Uterus (tissue), 4 donors: Measurements from ENCODE around the gene STXBP5L. TPM values are rescaled to one million over a fixed set of nuclear protein-coding genes. Genes with fewer than 3 reads are reported as not detected.
"Not testable (repeated sequence)": the region's sequence is repeated elsewhere in the genome, so short reads cannot be mapped to it uniquely, and the experiment has no call there.

Experiments used
- DNase-seq, 2 donors: peaks; one replicate each; pipeline ENCODE4 v3.0.0-alpha.2; 2019 to 2020
- H3K27ac ChIP-seq, 2 donors: fragments of 200-600 bp; sonication (generic); 1 replicate in 1 of 2; 2 replicates in 1 of 2; pipeline ENCODE4 v1.5.1; 2016 to 2018
- H3K27me3 ChIP-seq, 2 donors: fragments of 200-600 bp; sonication (generic); one replicate each; pipeline ENCODE4 v1.5.1; 2018 to 2019; ENCODE audit warnings: control low read depth in 1 of 2
- H3K36me3 ChIP-seq, 2 donors: fragments of 200-600 bp; sonication (generic); one replicate each; pipeline ENCODE4 v1.5.1; 2019; ENCODE audit warnings: control low read depth in 1 of 2
- H3K4me1 ChIP-seq, 2 donors: fragments of 200-600 bp; sonication (generic); one replicate each; pipeline ENCODE4 v1.5.1; 2018 to 2019; ENCODE audit warnings: control low read depth in 1 of 2
- H3K4me3 ChIP-seq, 2 donors: fragments of 200-600 bp; sonication (generic); 1 replicate in 1 of 2; 2 replicates in 1 of 2; pipeline ENCODE4 v1.5.1; 2018 to 2019; ENCODE audit warnings: mild to moderate bottlenecking in 1 of 2
- H3K9me3 ChIP-seq, 2 donors: fragments of 200-600 bp; sonication (generic); one replicate each; pipeline ENCODE4 v1.5.1; 2019; ENCODE audit warnings: control low read depth in 1 of 2
- POLR2A ChIP-seq, 2 donors: fragments of 450-650 bp; IDR thresholded peaks; one replicate each; pipeline ENCODE4 v1.6.1; 2016; ENCODE audit warnings: antibody characterized with exemption in 2 of 2, mild to moderate bottlenecking in 1 of 2, moderate library complexity in 1 of 2
- intact Hi-C: fragments of 100-400 bp; cut with DNase I; formaldehyde crosslinking; loops from one replicate; pipeline ENCODE4 v1.15.1; 2023; ENCODE audit warnings: low total_unique reads
- total RNA-seq, 4 donors: library from RNA; depleted of rRNA in 3 of 4; stranded (reverse); fragments of >200 nt in 3 of 4; gene quantifications; one replicate each; pipeline versions ENCODE4 v1.1.0 to v1.2.4, GENCODE V29; 2014 to 2023
- TF ChIP-seq, protein P1 (sequence below), 4 experiments: fragments of 200-600 bp in 2 of 4; fragments of 450-650 bp in 2 of 4; sonication (generic) in 2 of 4; IDR thresholded peaks; one replicate each; pipeline ENCODE4 v1.5.1; 2016 to 2019; ENCODE audit warnings: antibody characterized with exemption in 4 of 4, mild to moderate bottlenecking in 2 of 4, moderate library complexity in 1 of 4
- donor health status: DM: yes; HTN: yes; CAD: no.

STXBP5L gene
- total RNA-seq, 4 donors from 2014 or later, result under 0.01 to 2.6 (median 1.1) TPM

DNA sequence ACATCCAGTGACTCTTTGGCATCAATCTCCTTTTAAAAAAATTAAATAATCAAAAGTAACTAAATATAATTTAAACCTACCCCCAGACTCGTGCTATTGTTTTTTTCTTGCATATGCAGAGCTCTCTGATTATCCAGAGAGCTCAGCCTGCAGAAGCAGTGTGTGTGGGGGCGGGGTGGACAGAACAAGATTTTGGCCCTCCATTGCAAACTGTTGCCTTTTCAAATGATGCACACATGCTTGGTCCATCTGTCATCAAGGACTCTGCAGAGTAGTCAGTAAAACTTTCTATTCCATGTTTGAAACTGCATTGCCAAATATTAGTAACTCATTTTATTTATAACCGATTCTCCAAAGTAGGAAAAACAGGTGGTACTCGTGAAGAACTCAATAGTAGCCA is 28.6 kb upstream of the STXBP5L start:
- DNase-seq, result no peak
- intact Hi-C loops, result no loop called here
- Histone ChIP-seq H3K4me3 (no peak overlapping the region), H3K36me3 (no peaks in the 10 kb centered on the region), H3K27me3 (no peaks in the 10 kb centered on the region), H3K9me3 (no peaks in the 10 kb centered on the region), H3K27ac (no peak overlapping the region), H3K4me1 (no peaks in the 10 kb centered on the region)
- TF ChIP-seq, protein P1, sequence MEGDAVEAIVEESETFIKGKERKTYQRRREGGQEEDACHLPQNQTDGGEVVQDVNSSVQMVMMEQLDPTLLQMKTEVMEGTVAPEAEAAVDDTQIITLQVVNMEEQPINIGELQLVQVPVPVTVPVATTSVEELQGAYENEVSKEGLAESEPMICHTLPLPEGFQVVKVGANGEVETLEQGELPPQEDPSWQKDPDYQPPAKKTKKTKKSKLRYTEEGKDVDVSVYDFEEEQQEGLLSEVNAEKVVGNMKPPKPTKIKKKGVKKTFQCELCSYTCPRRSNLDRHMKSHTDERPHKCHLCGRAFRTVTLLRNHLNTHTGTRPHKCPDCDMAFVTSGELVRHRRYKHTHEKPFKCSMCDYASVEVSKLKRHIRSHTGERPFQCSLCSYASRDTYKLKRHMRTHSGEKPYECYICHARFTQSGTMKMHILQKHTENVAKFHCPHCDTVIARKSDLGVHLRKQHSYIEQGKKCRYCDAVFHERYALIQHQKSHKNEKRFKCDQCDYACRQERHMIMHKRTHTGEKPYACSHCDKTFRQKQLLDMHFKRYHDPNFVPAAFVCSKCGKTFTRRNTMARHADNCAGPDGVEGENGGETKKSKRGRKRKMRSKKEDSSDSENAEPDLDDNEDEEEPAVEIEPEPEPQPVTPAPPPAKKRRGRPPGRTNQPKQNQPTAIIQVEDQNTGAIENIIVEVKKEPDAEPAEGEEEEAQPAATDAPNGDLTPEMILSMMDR (IDR thresholded peaks at IDR 0.05), result no peak
- TF ChIP-seq POLR2A (IDR thresholded peaks at IDR 0.05), result no peak

DNA sequence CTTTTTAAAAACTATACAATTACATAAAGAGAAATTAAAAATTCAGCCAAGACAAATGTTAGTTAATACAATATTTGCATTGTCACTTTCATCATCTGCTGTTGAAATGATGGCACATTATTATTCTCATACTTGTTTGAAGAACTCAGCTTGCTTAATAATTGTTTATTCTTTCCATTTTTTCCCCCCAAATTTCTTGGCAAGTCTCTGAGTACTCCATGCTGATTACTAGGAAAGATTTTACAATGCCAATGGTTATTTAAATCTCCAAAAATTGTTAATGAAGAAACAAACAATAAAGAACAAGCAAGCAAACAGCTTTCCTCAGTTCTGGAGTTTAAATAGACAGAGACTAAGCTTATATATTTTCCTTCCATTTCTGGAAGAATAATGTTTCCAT is 15.1 kb upstream of the STXBP5L start:
- Histone ChIP-seq H3K4me1 (no peaks in the 10 kb centered on the region), H3K4me3 (no peak overlapping the region), H3K27ac (peak overlapping the region in 1 of 2 donors; percentile 43), H3K27me3 (no peaks in the 10 kb centered on the region), H3K36me3 (no peaks in the 10 kb centered on the region), H3K9me3 (no peaks in the 10 kb centered on the region)
- intact Hi-C loops, result no loop called here
- no peak for DNase-seq
- no peak for TF ChIP-seq POLR2A (IDR thresholded peaks at IDR 0.05)
- TF ChIP-seq, protein P1 (IDR thresholded peaks at IDR 0.05), result no peak

DNA sequence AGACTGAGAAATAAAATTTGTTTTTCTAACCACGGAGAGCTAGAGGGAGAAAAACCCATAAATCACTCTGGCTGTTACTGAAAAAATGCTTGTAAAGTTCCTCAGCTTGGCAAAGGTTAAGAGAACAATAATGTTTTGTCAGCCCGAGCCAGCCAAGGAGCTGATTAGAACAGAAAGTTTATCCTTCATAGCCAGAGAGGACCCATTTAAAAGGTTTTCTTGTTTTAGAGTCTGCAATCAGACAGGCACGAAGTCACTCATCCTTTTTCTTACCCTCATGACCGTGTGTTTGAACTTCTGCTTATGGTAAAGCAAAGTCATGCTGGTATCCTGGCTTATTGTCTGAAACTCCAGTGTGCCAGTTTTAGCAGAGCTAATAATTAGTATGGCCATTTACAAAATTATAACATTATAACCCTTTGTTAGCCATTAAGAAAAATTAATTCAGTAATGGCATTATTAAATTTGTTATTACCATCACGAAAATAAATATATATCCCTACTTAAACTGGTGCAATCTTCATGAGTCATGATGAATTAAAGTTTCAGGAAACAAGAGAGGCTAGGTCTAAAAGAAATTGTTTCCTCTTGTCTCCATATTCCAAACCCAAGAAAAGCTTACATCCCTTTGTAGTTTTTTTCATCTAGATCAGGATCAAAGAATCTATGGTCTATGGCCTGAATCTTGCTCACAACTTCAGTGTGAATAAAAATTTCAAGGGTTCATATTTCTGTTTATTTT is 13.5 kb upstream of the STXBP5L start:
- Histone ChIP-seq H3K27ac (peak overlapping the region; percentile 43 to 50), H3K4me1 (no peaks in the 10 kb centered on the region), H3K4me3 (no peak overlapping the region), H3K27me3 (no peaks in the 10 kb centered on the region), H3K9me3 (no peaks in the 10 kb centered on the region), H3K36me3 (no peaks in the 10 kb centered on the region)
- peak in 1 of 2 donors; percentile 43 for DNase-seq
- intact Hi-C loops, result no loop called here
- TF ChIP-seq, protein P1 (IDR thresholded peaks at IDR 0.05), result no peak
- no peak for TF ChIP-seq POLR2A (IDR thresholded peaks at IDR 0.05)

DNA sequence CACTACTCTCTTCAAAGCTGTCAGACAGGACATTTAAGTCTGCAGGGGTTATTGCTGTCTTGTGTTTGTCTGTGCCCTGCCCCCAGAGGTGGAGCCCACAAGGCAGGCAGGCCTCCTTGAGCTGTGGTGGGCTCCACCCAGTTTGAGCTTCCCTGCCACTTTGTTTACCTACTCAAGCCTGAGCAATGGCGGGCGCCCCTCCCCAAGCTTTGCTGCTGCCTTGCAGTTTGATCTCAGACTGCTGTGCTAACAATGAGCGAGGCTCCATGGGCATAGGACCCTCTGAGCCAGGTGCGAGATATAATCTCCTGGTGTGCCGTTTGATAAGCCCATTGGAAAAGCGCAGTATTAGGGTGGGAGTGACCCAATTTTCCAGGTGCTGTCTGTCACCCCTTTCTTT is 6.3 kb upstream of the STXBP5L start:
- intact Hi-C loops, H3K4me1 ChIP-seq, H3K4me3 ChIP-seq, DNase-seq, H3K27me3 ChIP-seq, H3K36me3 ChIP-seq, H3K27ac ChIP-seq, H3K9me3 ChIP-seq: not testable (repeated sequence)

DNA sequence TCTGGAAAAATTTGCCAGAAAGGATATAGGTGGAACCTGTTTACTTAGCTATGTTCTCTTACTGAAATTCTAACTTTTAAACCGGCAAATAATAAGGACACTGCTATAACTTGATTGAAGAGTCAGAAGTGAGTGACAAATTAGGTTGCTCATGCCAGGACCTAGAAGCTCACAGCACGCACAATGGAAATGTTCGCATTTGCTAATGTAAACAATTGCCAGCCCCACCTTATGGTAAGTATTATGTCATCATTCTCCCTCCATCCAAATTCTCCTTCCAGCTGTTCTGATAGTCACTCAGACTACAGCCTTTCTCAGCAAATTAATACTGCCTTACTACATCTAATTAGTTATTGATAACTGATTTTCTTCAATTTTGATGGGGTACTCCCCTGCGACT is 4.8 kb upstream of the STXBP5L start:
- no peaks in the 10 kb centered on the region for H3K4me1 ChIP-seq
- no peaks in the 10 kb centered on the region for H3K9me3 ChIP-seq
- no peak overlapping the region for H3K27ac ChIP-seq
- no peak for DNase-seq
- no peak overlapping the region for H3K4me3 ChIP-seq
- intact Hi-C loops, result no loop called here
- no peaks in the 10 kb centered on the region for H3K27me3 ChIP-seq
- no peak for TF ChIP-seq POLR2A (IDR thresholded peaks at IDR 0.05)
- TF ChIP-seq, protein P1 (IDR thresholded peaks at IDR 0.05), result no peak
- no peaks in the 10 kb centered on the region for H3K36me3 ChIP-seq
